Panc1 (cell line): ENCODE data around the gene MGAT5.

Experiments
- CTCF ChIP-seq: fragments of 450-650 bp; IDR thresholded peaks from 2 replicates; pipeline ENCODE4 v1.5.1; 2017; ENCODE audit warnings: mild to moderate bottlenecking
- POLR2AphosphoS5 ChIP-seq: IDR thresholded peaks from 2 replicates; pipeline ENCODE4 v1.6.1; 2012; ENCODE audit warnings: mild to moderate bottlenecking, low read depth, low read length, moderate library complexity
- REST ChIP-seq, 2 experiments: IDR thresholded peaks; 2 replicates each; pipeline ENCODE4 v1.6.1; 2011 to 2012; ENCODE audit warnings: low read depth in 2 of 2, control low read depth in 1 of 2, low read length in 1 of 2, mild to moderate bottlenecking in 1 of 2, moderate library complexity in 1 of 2; ENCODE audit not compliant: insufficient read depth in 1 of 2

- TF ChIP-seq CTCF (no peak), REST (IDR thresholded peaks at IDR 0.05; ENCODE audit: insufficient read depth in 1 of 2, low read depth in 2 of 2, low read length in 1 of 2) (no peak), POLR2AphosphoS5 (no peak)
These were observed 211.6 kb downstream of the MGAT5 start for GRCh38 chr2:134465228-134466105.
